NCI-H2081 (cell line): ENCODE data around the gene FAM229A.

ENCODE experiments used
- DNase-seq, 2 experiments: peaks; one replicate each; lab custom pipeline; 2025; lab: John Stamatoyannopoulos, UW

FAM229A gene

GRCh38 chr1:32350785-32351398, 11.4 kb downstream of the FAM229A start:
- peak in 1 of 2 experiments; percentile 91 for DNase-seq

- DNase-seq: no peak
Observed at GRCh38 chr1:32349211-32349708, 13.0 kb downstream of the FAM229A start.

DNA sequence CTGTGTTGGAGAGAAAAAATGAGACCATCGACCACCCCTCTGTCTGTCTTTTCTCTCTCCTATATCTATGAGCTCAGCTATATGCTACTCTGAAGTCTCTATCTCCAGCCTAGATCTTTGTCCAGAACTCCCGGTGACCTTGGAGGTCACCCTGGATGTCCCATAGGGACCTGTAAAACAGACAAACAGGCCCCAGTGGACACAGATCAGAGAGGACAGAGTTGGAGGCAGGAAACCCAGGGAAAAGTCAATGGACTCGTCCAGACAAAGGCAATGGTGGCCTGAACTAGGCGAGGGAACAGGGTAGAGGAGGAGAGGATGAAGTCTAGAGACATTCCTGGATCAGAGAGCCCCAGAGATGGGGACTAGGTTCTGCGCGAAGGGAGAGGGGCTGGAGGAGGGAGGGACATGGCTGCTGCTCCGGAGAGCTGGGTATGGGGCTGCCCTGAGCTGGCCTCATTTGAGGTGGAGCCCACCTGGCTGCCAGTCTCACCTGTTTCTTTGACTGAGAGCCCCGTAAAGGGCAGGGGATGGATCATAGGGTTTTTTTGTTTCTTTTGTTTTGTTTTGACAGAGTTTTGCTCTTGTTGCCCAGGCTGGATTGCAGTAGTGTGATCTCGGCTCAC, 15.6 kb downstream of the FAM229A start:
- no peak for DNase-seq

DNA sequence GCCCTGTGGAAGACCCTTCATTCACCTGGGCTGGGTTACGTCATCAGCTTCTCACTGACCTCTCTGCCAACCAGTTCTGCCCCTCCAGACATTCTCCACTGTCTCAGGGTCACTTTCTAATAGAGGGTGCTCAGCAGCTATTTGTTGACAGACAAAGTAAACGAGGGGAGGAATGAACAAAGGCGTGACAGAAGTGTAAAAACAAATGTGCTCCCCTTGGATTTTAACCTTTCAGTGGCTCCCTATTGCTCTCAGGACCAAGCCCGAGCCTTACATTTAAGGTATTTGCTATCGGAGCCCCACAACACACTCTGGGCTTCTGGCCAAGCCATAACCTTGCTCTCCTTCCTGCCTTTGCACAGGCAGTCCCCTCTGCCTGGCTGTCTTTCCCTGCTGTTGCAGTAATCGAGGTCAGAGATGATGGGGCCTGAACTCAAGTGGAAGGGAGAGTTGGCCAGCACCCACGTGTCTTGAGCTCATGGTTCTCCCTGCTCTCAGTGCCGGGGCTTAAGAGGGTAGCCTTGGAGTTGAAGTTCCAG, 16.9 kb downstream of the FAM229A start:
- DNase-seq: no peak

GRCh38 chr1:32342704-32343103, 19.6 kb downstream of the FAM229A start:
- DNase-seq: no peak

DNA sequence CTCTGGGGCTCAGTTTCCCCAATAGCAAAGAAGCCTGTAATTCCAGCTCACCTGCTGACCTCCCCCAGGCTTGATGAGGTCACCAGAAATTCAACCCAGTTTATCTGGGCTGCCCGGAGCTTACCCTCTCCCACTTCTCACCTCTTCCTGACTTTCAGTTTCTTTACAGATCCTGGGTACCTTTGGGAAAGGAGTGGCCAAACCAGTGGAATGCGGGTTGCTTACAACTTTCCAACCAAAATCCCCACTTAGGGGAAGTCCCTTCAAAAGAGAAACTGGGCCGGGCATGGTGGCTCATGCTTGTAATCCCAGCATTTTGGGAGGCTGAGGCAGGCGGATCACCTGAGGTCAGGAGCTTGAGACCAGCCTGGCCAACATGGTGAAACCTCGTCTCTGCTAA, 20.3 kb downstream of the FAM229A start:
- DNase-seq: no peak

- DNase-seq: no peak
Observed at GRCh38 chr1:32341186-32341757, 21.0 kb downstream of the FAM229A start.

DNA sequence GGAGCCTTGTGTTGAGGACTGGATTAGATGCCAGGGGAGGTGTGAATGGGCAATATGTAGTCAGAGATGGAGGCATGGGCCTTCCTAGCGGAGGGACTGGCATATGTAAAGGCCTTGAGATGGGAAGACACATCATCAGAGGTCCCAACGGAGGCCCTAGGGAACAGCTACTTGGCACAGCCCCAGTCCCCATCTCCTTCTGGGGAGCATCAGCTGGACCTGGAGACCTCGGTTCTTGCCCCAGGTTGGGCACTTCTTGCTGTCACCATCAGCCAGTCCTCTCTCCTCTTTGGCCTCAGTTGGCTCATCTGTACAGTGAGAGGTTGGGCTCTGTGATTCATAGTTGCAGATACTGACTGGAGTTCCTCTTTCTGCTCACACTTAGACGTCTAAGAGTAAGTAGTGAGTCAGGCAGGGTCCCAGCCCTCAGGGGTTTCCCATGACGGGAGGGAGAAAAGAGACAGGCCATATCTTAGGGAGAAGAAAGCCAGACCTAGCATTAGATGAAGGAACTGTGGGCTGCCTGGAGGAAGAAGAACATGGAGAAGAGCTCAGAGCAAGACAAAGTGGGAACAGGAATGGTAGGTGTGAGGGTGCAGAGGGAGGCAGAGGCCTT, 22.8 kb downstream of the FAM229A start:
- DNase-seq: no peak

DNA sequence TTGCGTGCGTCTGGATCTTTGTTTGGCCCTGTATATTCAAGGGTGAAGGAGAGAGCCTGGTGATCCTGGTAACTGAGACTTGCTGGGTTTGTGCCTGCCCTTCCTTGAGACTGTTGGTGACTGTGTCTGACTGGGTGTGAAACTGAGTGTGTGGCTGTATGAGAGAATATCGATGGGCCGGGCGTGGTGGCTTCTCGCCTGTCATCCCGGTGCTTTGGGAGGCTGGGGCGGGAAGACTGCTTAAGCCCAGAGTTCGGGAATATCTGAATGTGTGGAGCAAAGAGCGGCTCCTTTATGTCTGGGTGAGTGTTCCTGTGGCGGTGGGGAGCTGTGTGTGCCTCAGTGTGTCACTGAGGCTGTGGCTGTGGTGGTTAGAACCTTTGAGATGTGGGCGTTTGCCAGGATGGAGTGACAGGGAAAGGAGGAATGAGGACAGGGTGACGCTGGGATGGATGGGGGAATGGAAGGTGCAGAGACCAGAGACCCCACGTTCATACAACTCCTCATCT, 23.6 kb downstream of the FAM229A start:
- DNase-seq: no peak

DNA sequence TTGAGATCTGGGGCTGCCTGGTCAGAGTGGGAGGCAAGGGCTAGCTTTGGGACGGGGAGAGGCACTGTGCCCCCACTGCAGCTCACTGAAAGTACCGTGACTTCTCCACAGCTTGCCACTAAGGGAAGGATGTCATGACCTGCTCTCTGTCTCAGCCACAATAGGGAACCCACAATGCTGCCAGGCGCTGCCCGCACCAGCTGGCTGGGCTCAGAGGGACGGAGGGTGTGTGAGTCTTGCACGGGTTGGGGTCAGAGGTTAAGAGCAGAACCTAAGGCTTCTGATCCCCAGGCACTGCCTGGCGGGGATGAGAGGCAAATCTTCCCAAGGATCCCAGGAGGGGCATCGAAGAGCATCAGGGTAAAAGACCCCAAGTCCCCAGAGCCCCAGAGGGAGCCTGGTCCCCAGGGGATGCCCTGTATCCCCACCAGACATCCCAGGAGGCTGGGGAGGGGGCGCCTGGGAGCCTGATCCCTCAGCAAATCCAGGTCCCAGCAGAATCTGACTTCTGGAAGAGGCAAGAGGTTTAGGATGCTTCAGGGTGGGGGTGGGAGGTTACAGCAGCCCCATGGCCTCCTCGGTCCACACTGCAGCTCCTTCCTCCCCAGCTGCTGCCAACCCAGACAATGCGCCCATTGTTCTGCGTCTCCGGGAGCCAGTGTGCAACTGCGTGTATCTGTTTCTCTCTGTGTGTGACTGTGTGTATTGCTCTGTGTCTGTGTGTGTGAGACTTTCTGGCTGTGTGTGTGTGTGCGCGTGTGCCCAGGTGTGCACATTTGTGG, 24.2 kb downstream of the FAM229A start:
- DNase-seq: no peak

DNA sequence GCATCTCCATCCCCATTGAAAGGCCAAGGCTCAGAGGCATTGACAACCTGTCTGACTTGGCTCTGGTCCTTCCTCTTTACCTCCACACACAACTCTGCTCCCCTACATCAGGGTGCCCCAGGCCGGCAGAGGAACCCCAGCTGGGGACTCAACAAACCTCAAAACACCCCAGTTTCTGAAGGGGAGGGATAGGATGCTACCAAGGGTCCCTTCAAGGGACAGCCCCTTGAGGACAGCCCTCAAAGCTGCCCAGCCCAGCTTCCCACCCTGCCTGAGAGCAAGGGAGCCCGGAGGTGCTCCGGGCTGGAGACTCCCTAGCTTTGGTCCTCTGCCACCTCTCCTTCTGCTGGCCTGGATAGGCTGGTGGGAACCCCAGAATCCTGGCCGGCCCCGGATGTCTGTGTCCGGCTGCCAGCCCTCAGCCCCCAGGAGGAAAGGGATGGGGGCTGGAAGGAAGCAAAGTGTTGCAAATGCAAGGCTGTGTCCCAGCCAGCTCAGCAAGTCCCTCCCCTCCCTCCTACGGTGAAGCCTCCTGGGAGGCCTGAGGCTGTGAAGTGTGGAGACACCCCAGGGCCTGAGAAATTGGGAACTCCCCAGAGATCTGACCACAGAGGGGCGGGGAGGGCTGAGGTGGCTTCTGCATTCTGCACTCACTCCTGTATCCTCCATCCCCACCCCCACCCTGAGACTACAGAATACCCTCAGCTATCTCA, 25.2 kb downstream of the FAM229A start:
- no peak for DNase-seq

DNA sequence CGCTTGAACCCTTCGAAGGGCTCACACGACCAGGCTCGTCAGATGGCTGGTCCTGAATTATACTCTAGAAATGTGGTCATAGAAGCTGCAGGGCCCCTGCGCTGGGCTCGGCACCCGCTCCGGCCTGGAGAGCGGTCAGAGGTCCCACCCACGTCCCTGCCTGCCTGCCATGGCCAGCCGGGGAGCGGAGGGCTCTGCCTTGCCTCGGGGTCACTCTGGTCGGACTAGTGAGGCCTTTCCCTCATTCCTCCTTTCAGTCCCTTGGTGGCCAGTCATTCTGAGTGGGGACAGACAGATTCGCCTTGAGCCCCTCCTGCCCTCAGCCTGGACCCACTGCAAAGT, 25.7 kb downstream of the FAM229A start:
- DNase-seq: no peak

DNA sequence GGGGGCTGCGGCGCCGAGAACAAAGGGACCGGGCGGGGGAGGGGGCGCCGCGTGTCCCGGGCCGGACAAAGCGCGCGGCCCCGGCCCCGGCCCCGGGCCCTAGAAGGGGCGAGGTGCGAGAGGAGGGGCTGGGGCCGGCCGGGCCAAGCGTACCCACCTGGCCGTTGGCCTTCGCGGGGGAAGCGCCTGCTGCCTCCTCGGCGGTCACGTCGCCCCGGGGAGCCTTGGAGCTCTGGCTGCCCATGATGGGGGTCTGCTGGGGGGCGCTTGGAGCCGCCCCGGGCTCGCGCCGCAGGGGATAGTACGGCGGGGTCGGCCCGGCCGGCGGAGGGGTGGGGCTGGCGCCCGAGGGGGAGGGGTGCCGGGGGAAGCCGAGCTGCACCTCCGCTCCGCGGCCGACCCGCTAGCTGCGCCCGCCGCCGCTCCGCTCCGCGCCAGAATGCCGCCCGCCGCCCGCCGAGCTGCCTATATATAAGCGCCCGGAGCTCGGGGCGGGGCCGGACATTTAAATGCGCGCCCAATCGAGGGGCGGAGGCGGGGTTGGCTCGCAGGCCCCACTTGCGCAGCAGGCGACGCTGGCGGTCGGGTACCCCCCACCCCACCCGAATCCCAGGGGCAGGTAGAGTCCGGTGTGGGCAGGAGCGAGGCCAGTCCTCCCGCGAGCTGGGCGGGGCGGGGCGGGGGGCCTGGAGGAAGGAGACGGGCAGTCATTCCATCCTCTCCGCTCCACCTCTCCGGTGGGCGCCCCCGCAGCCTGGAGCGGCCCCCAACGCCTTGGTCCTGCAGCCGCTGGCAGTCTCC, 26.3 kb downstream of the FAM229A start, which contains the start of gene MARCKSL1:
Gene MARCKSL1 (minus strand): TSS at position 444 of the 801 bp plus-strand sequence. CDS start 200 bp downstream, at position 244.
- DNase-seq: peak; percentile 78 to 79

DNA sequence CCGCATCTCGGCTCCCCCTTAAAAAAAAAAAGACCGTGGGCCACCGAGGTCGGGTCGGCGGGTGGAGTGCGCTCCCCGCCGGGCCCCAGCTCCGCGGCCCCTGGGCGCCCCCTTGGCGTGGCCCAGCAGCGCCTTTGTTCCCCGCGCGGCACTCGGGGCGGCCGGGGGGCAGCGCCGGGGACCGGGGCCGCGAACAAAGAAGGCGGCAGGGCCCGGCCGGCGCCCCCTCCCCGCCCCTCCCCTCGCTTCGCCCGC, 26.8 kb downstream of the FAM229A start:
- DNase-seq: no peak

DNA sequence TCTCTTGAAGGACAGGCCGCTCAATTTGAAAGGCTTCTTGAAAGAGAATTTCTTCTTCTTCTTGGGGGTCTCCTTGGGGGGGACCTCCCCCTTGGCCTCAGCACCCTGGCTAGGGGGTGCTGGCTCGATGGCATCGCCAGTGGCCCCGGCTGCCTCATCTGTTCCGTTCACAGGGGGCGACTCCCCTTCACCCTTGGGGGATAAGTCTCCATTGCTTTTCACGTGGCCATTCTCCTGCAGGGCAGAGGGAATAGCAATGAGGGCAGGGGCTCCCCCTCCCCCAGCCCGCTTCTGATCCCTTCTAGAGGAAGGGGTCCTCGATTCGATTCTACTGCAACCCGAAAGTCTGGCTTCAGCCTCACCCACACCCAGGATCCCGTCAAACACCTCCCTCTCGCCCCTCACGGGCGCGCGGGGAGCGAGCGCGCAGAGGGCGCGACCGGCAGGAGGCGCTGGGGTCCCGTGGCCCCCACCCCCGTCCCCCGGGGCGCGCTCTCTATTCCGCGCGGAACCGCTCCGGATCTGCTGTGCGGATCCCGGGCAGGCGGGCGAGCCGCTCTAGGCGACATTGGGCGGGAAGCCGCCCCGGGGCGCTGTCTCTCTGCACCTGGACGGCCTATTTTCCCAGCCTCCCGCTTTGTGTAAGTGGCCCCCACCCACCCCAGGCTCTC, 27.3 kb downstream of the FAM229A start:
- peak; percentile 64 to 80 for DNase-seq

DNA sequence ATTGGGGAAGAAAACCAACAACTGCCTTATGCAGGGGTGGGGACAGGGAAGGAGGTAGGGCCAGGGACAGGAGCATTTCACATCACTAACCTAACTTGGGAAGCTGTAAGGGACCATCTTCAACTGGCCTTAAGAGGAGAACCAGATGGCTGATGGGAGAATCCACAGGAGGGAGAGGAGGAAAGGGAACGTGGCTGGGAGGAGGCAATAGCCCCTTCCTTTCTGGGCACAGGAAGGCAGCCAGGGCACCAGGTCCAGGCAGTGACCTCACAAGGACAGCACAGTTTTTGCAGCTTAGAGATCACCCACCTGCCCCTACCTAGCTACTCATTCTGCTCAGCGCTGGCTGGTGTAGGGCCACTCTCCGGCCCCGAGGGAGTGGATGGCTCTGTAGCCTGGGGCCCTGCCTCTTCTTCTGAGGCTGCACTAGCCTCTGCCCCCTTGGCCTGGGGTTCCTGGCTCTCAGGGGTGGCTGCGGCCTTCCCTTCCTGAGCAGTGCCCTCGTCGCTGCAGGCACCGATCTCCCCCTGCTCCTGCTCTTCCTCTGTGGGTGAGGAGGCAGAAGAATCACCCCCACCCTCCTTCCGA, 27.9 kb downstream of the FAM229A start:
- peak in 1 of 2 experiments; percentile 30 for DNase-seq

DNA sequence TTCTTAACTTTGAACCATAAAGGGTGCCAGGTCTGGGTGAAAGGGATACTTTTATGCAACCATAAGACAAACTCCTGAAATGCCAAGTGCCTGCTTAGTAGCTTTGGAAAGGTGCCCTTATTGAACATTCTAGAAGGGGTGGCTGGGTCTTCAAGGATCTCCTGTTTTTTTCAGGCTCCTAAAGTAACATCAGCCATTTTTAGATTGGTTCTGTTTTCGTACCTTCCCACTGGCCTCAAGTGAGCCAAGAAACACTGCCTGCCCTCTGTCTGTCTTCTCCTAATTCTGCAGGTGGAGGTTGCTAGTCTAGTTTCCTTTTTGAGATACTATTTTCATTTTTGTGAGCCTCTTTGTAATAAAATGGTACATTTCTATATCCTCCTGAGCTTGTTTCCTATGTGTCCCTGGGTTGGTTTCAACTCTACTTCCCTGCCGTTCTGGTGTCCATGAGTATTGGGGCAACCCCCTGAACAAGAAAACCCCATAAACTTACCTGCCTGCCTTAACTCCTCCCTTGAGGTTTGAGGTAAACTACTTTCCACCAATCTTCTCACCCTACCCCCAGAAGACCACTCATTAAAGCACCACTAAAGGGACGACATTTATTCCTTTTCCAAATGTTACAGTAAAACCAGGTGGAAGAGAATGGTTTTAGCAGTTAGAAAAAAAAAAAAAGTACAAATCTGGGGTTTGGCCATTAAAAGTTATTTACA, 28.9 kb downstream of the FAM229A start:
- no peak for DNase-seq

- DNase-seq: no peak
Observed at GRCh38 chr1:32332290-32333079, 29.8 kb downstream of the FAM229A start.
